HepG2 (cell line): ENCODE measurements around the gene NDUFB10. TPM values are rescaled to one million over a fixed set of nuclear protein-coding genes. Genes with fewer than 3 reads are reported as not detected.
A peak's percentile ranks its signal among the peaks of the same experiment; 100 is the strongest.

Source experiments
- ATAC-seq: fragments of 200-7000 bp; cut with Tn5 transposase; 3 replicates; pipeline ENCODE4 v1.9.1; 2020; ENCODE audit warnings: mild to moderate bottlenecking, moderate library complexity
- BruUV-seq: library from RNA; stranded (reverse); fragments of 400-500 nt; replicated peaks from 2 replicates; lab custom pipeline; 2021; lab: Mats Ljungman, UMichigan
- CTCF ChIA-PET: fragments of 300-600 bp; formaldehyde crosslinking; extraction: SDS; loops from one replicate; lab custom pipeline; 2021; ENCODE audit warnings: low total read pairs, inconsistent platforms, low intra/inter-chr PET ratio; lab: Yijun Ruan, JAX
- POLR2A ChIA-PET: fragments of 350-600 bp; sonication (Branson Sonifier 250); formaldehyde crosslinking; loops from one replicate; lab custom pipeline; 2020; ENCODE audit warnings: antibody characterized with exemption, inconsistent platforms; lab: Yijun Ruan, JAX
- DNase-seq: peaks from one replicate; pipeline ENCODE4 v3.0.0-alpha.2; 2015; ENCODE audit warnings: low spot score
- FAIRE-seq: peaks from 3 replicates; lab custom pipeline; 2011; peaks lifted over from hg19 to GRCh38; lab: Jason Lieb, UNC
- H2AFZ ChIP-seq: one replicate; pipeline ENCODE4 v1.6.1; 2011; ENCODE audit warnings: low read length, inconsistent platforms
- H3K27ac ChIP-seq: fragments of 300-600 bp; 3 replicates; pipeline ENCODE4 v1.8.0; 2011; ENCODE audit warnings: mixed run types, mild to moderate bottlenecking, mixed read lengths, low read length, inconsistent platforms; ENCODE audit not compliant: insufficient read depth; ENCODE audit errors: extremely low read length
- H3K27me3 ChIP-seq, 2 experiments: fragments of 200-600 bp in 1 of 2; 2 replicates in 1 of 2; 3 replicates in 1 of 2; pipeline versions ENCODE4 v1.6.0 to v1.8.0; 2011; ENCODE audit warnings: low read length in 2 of 2, mild to moderate bottlenecking in 2 of 2, moderate library complexity in 2 of 2, inconsistent platforms in 1 of 2; ENCODE audit not compliant: insufficient read depth in 2 of 2, control insufficient read depth in 1 of 2
- H3K36me3 ChIP-seq, 2 experiments: fragments of 200-600 bp in 1 of 2; replicated peaks in 1 of 2; 2 replicates in 1 of 2; 3 replicates in 1 of 2; pipeline versions ENCODE4 v1.5.1 to v1.8.0; 2011; ENCODE audit warnings: low read length in 2 of 2, inconsistent platforms in 1 of 2; ENCODE audit not compliant: insufficient read depth in 2 of 2, control insufficient read depth in 1 of 2
- H3K4me1 ChIP-seq: 2 replicates; pipeline ENCODE4 v1.5.1; 2012; ENCODE audit warnings: low read length, inconsistent platforms; ENCODE audit not compliant: insufficient read depth
- H3K4me2 ChIP-seq: 2 replicates; pipeline ENCODE4 v1.6.0; 2011; ENCODE audit warnings: low read depth, low read length, inconsistent platforms
- H3K4me3 ChIP-seq, 3 experiments: fragments of 200-600 bp in 1 of 3; sonication (generic), shearing (Covaris generic) in 1 of 3; replicated peaks in 1 of 3; 2 replicates each; pipeline ENCODE4 v1.5.1; 2011 to 2016; ENCODE audit warnings: low read length in 3 of 3, inconsistent platforms in 2 of 3, low read depth in 2 of 3, mild to moderate bottlenecking in 2 of 3, control low read depth in 1 of 3, mixed read lengths in 1 of 3; ENCODE audit not compliant: insufficient read depth in 1 of 3
- H3K79me2 ChIP-seq: one replicate; pipeline ENCODE4 v1.6.1; 2011; ENCODE audit warnings: low read length, inconsistent platforms; ENCODE audit not compliant: insufficient read depth
- H3K9ac ChIP-seq: 2 replicates; pipeline ENCODE4 v1.6.0; 2011; ENCODE audit warnings: mild to moderate bottlenecking, low read depth, low read length, inconsistent platforms; ENCODE audit not compliant: insufficient read depth
- H3K9me3 ChIP-seq: 2 replicates; pipeline ENCODE4 v1.5.1; 2012; ENCODE audit warnings: mild to moderate bottlenecking, low read length
- H4K20me1 ChIP-seq: 2 replicates; pipeline ENCODE4 v1.6.0; 2011; ENCODE audit warnings: inconsistent platforms, mild to moderate bottlenecking, low read length, moderate library complexity; ENCODE audit not compliant: insufficient read depth
- CEBPG ChIP-seq: IDR thresholded peaks from 2 replicates; pipeline ENCODE4 v1.6.1; 2016
- ELF1 ChIP-seq: sonication (generic); formaldehyde crosslinking; IDR thresholded peaks from 2 replicates; pipeline ENCODE4 v1.4.0; 2020; ENCODE audit warnings: missing genetic modification reagents
- FOSL2 ChIP-seq: sonication (generic); formaldehyde crosslinking; IDR thresholded peaks from 2 replicates; pipeline ENCODE4 v1.4.0; 2020; ENCODE audit warnings: missing genetic modification reagents
- GATAD2A ChIP-seq: IDR thresholded peaks from 2 replicates; pipeline ENCODE4 v1.6.1; 2016
- HNRNPL ChIP-seq: fragments of 200-400 bp; formaldehyde crosslinking; IDR thresholded peaks from 2 replicates; pipeline ENCODE4 v1.6.1; 2017; ENCODE audit warnings: mild to moderate bottlenecking, low read depth, low read length
- PHF8 ChIP-seq: sonication (generic); formaldehyde crosslinking; IDR thresholded peaks from 2 replicates; pipeline ENCODE4 v1.5.0; 2020; ENCODE audit warnings: missing genetic modification reagents
- TBX2 ChIP-seq: sonication (generic); formaldehyde crosslinking; IDR thresholded peaks from 2 replicates; pipeline ENCODE4 v1.5.0; 2020; ENCODE audit warnings: missing genetic modification reagents, mild to moderate bottlenecking, borderline replicate concordance
- TGIF2 ChIP-seq: IDR thresholded peaks from 2 replicates; pipeline ENCODE4 v1.6.1; 2016; ENCODE audit warnings: control low read depth, missing compliant biosample characterization
- TSC22D2 ChIP-seq: sonication (generic); formaldehyde crosslinking; IDR thresholded peaks from 2 replicates; pipeline ENCODE4 v1.5.1; 2020; ENCODE audit warnings: missing genetic modification reagents, mild to moderate bottlenecking, borderline replicate concordance
- ZNF3 ChIP-seq: IDR thresholded peaks from 2 replicates; pipeline ENCODE4 v1.7.0; 2017; ENCODE audit warnings: inconsistent platforms
- ZNF7 ChIP-seq: IDR thresholded peaks from 2 replicates; pipeline ENCODE4 v1.6.1; 2016; ENCODE audit warnings: missing biosample characterization, missing genetic modification reagents
- WGBS: methylation state at CpG from one replicate; pipeline ENCODE4 v1.1.6; 2017; ENCODE audit warnings: low lambda C conversion rate; 5-methylcytosine and 5-hydroxymethylcytosine counted together
- in situ Hi-C: cut with HindIII; loops from 2 replicates; pipeline ENCODE4 v1.10.0; 2017; ENCODE audit warnings: low pct_unique_long_range_greater_than_20kb; ENCODE audit not compliant: extremely low pct_ligation_motif_present
- intact Hi-C: fragments of 100-400 bp; cut with micrococcal nuclease; formaldehyde crosslinking; loops from one replicate; pipeline ENCODE4 v1.10.0; 2022; ENCODE audit not compliant: unreplicated experiment
- polyA plus RNA-seq, 8 experiments: library from polyadenylated mRNA; depleted of rRNA in 3 of 8; stranded (reverse) in 7 of 8; unstranded in 1 of 8; fragments of >200 nt; fragmentation: Illumina TruSeq in 4 of 8; extraction: Trizol in 4 of 8; gene quantifications; 2 replicates each; pipeline versions ENCODE4 v1.2.1 to v1.2.3, GENCODE V29; 2011 to 2016; ENCODE audit warnings: low read depth in 4 of 8, missing spikeins in 1 of 8, mixed read lengths in 1 of 8; ENCODE audit not compliant: insufficient read depth in 1 of 8
- total RNA-seq, 5 experiments: library from RNA; depleted of rRNA; stranded (reverse); fragments of >200 nt; fragmentation: Illumina TruSeq; extraction: Trizol; gene quantifications; 2 replicates each; pipeline ENCODE4 v1.2.3, GENCODE V29; 2016; ENCODE audit warnings: low read depth in 1 of 5
- TF ChIP-seq, protein P1 (sequence below), 2 experiments: fragments of 450-650 bp in 1 of 2; sonication (generic) in 1 of 2; formaldehyde crosslinking; IDR thresholded peaks; 2 replicates each; pipeline versions ENCODE4 v1.5.0 to v1.8.0; 2020 to 2022; ENCODE audit warnings: mild to moderate bottlenecking in 1 of 2, missing genetic modification reagents in 1 of 2
- TF ChIP-seq, protein P2 (sequence below): sonication (generic); formaldehyde crosslinking; IDR thresholded peaks from 2 replicates; pipeline ENCODE4 v1.8.0; 2023; ENCODE audit warnings: mild to moderate bottlenecking, missing genetic modification reagents

Gene NDUFB10
- total and polyA plus RNA-seq, 2 of the 13 experiments (the other 11 are each of a cell fraction or from before 2014, with no cell fraction given): 68.6 to 157 TPM

DNA sequence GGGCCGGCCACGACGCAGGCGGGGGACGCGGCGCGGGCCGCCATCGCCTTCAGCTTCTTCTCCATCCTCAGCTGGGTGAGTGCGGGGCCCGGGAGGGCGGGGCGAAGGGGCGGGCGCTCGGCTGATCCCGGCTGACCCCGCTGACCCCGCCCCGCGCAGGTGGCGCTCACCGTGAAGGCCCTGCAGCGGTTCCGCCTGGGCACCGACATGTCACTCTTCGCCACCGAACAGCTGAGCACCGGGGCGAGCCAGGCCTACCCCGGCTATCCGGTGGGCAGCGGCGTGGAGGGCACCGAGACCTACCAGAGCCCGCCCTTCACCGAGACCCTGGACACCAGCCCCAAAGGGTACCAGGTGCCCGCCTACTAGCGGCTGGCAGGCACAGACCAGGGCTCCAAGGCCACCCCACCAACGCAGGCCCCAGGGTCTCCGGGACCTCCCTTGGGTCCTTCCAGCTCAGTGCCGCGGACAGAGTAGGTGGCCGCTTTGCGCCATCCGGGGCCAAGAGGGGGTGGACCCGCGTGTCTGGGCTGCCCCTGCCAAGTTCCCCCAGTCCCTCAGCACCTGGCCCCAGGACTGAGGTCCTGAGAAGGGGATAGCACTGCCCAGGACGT lies 33.5 kb downstream of the NDUFB10 start:
- no peaks in the 10 kb centered on the region for H4K20me1 ChIP-seq
- H3K36me3 ChIP-seq: no peaks in the 10 kb centered on the region; a peak in 2 of 5 replicates
- ChIA-PET CTCF (no interaction called here), POLR2A (interaction anchor here (0.9 to 2.6 kb wide), 4 partner anchors 8 to 52 kb away, joined by 3 to 16 read pairs (median 10); partner anchors contain the start of genes GFER, RPS2 and TBL3)
- DNase-seq: no peak
- 90% methylated on average over 21 of the region's 50 CpGs for WGBS
- no TSS peak for BruUV-seq
- H3K9ac ChIP-seq: no peak overlapping the region
- H3K27ac ChIP-seq: no peak overlapping the region
- no peak for ATAC-seq
- H3K79me2 ChIP-seq: no peaks in the 10 kb centered on the region
- H2AFZ ChIP-seq: no peak overlapping the region
- peaks cover 0 to 8% of the 10 kb centered on the region in 2 experiments; a peak in 2 of 5 replicates for H3K27me3 ChIP-seq
- FAIRE-seq: no peak
- TF ChIP-seq TSC22D2 (CRISPR knock-in tag): no peak
- TF ChIP-seq PHF8: 0 out of 2 replicates have a peak, but pooled peaks have one; percentile 3
- TF ChIP-seq HNRNPL: 0 out of 2 replicates have a peak, but pooled peaks have one; percentile 22
- no peaks in the 10 kb centered on the region for H3K9me3 ChIP-seq
- in situ Hi-C loops: no loop called here
- H3K4me3 ChIP-seq: 0 out of 6 replicates have a peak overlapping the region, but pooled peaks of 1 of the 3 experiments have one; percentile 5
- no peak overlapping the region for H3K4me2 ChIP-seq
- intact Hi-C loops: no loop called here
- peaks cover 46% of the 10 kb centered on the region for H3K4me1 ChIP-seq

DNA sequence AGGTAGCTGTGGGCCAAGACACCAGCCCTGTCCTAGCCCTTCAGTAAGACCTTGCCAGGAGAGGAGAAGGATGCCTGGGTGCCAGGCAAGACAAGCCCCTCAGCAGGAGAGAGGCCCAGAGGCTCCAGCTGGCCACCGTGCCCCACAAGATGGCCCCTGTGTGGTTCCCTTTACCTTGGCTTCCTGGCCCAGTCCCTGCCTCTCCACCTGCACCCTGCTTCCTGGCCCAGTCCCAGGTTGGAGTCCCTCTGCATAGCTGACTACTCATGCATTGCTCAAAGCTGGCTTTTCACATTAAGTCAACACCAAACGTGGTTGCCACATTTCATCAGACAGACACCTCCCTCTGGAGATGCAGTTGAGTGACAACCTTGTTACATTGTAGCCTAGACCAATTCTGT lies 34.4 kb downstream of the NDUFB10 start:
- no TSS peak for BruUV-seq
- intact Hi-C loops: no loop called here
- ChIA-PET POLR2A (interaction anchor here (0.8 to 2.6 kb wide), 8 partner anchors 9 to 161 kb away, joined by 3 to 16 read pairs (median 7); partner anchors contain the start of genes GFER, RPS2 and TRAF7), CTCF (no interaction called here)
- Histone ChIP-seq H2AFZ (no peak overlapping the region), H4K20me1 (no peaks in the 10 kb centered on the region), H3K4me3 (peak overlapping the region in 1 of 3 experiments; percentile 5; a peak in 1 of 6 replicates), H3K4me2 (peak overlapping the region; percentile 34; the same call in 1 of the 2 replicates), H3K4me1 (peaks cover 37% of the 10 kb centered on the region), H3K27ac (no peak overlapping the region), H3K27me3 (peaks cover 0 to 8% of the 10 kb centered on the region in 2 experiments; a peak in 2 of 5 replicates), H3K36me3 (peaks cover 0 to 4% of the 10 kb centered on the region in 2 experiments; a peak in 2 of 5 replicates), H3K9me3 (no peaks in the 10 kb centered on the region), H3K9ac (no peak overlapping the region), H3K79me2 (no peaks in the 10 kb centered on the region)
- peak; percentile 82 for FAIRE-seq
- 7% methylated on average over 2 of the region's 2 CpGs for WGBS
- in situ Hi-C loops: no loop called here
- DNase-seq: peak; percentile 79
- peak; percentile 68 for ATAC-seq
- peak; percentile 98 for TF ChIP-seq ZNF3 (CRISPR knock-in tag)
- peak; percentile 68 for TF ChIP-seq FOSL2 (CRISPR knock-in tag)
- TF ChIP-seq ZNF7: peak; percentile 88
- peak; percentile 41; the same call in 1 of the 2 replicates for TF ChIP-seq TGIF2 (CRISPR knock-in tag)
- TF ChIP-seq GATAD2A: peak; percentile 60
- TF ChIP-seq ELF1 (CRISPR knock-in tag): no peak
- peak; percentile 89 for TF ChIP-seq CEBPG (CRISPR knock-in tag)
- TF ChIP-seq, protein P1, sequence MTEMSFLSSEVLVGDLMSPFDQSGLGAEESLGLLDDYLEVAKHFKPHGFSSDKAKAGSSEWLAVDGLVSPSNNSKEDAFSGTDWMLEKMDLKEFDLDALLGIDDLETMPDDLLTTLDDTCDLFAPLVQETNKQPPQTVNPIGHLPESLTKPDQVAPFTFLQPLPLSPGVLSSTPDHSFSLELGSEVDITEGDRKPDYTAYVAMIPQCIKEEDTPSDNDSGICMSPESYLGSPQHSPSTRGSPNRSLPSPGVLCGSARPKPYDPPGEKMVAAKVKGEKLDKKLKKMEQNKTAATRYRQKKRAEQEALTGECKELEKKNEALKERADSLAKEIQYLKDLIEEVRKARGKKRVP (CRISPR knock-in tag; IDR thresholded peaks at IDR 0.05): peak in 1 of 2 experiments; percentile 91; a peak in 2 of 4 replicates
- no peak for TF ChIP-seq TBX2 (CRISPR knock-in tag)
- TF ChIP-seq, protein P2, sequence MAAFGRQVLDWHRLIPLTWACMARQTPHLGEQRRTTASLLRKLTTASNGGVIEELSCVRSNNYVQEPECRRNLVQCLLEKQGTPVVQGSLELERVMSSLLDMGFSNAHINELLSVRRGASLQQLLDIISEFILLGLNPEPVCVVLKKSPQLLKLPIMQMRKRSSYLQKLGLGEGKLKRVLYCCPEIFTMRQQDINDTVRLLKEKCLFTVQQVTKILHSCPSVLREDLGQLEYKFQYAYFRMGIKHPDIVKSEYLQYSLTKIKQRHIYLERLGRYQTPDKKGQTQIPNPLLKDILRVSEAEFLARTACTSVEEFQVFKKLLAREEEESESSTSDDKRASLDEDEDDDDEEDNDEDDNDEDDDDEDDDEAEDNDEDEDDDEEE (CRISPR knock-in tag): no peak
